Stimulated activated CD4-positive, alpha-beta T cell treated with anti-CD3 and anti-CD28 coated beads, Interleukin-4, amount 100 ng/mL, for 4 hours (primary cell): ENCODE results near the gene THBS3.
"Not testable (repeated sequence)": the region's sequence is repeated elsewhere in the genome, so short reads cannot be mapped to it uniquely, and the experiment has no call there.

ENCODE experiments used
- DNase-seq, 2 experiments: peaks; one replicate each; pipeline ENCODE4 v3.0.0-alpha.2; 2020

THBS3 gene

DNA sequence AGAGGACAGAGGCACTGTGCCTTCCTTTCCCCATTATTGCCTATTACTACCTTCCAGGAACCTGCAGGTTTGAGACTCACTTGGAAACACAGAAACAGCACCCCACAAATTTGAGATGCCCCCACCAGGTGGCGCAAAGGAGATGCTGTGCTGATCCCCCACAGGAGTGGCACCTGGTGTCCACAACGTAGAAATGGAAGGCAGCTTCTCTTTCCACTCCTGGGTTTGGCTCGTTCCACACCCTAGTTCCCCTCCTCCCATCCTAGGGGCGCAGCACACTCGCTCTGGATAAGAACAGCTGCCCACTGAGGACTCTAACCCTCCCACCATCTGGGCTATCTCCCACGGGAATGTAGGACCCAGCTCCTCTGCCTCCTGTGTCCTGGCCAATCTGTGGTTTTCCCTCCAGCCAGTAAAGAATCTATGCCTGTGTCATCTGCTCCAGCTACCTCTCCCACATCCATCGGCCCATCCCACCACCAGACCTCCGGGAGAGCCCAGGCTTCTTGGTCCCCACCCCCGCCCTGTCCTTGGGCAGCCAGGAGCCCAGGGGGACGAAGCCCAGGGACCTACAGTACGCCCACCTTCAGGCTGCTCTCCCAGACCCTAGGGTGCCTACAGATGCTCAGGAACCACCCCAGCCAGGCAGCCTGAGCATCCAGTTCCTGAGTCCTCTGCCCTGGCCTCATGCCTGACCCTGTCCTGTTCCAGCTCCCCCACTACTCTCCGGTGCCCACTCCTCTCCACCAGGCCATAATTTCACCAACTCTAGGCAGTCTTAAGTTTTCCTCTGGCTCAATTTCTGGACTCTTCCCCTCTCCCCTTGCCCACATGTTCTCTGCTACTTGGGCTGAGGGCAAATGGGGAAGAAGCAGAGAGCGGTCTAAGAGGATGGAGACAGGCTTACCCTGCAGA is 549 bp downstream of the THBS3 start:
- DNase-seq: peak; percentile 82 to 87

- DNase-seq: no peak
Measured at GRCh38 chr1:155205969-155206593, 1.6 kb downstream of the THBS3 start.

GRCh38 chr1:155205035-155205434 is 2.7 kb downstream of the THBS3 start:
- DNase-seq: no peak

DNA sequence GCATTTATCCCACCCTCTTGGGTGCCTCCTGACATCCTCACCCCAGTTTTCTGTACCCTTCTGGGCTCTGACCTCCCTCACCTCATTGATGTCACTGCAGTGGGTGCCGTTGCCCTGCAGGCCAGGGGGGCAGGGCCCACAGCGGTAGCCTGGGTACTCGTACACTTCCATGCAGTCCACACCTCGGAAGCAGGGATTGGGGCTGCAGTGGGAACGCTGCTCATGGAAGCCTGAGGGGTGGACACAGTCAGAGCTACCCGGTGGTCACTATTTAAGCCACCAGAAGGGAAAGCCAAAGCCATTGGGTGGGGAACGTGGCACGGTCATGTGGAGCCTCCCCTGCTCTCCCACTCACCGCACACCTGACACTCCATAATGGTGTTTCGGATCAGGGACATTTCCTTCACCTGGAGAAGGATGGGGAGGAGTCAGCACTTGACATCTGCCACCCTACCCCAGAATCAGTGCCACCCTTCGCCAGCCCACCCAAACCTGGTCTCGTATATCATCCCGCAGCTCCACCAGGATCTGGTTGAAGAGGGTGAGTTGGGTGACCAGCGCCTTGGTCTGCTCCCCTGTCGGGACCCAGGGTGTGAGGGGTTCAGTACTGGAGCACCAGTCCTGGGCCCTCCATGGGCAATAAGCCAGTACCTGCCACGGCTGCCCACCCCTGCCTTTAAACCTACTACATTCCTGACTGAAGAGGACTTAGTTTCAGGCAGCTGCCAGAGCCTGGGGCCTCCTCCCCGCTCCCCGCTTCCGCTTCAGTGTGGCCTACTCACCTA is 4.8 kb downstream of the THBS3 start:
- no peak for DNase-seq

DNA sequence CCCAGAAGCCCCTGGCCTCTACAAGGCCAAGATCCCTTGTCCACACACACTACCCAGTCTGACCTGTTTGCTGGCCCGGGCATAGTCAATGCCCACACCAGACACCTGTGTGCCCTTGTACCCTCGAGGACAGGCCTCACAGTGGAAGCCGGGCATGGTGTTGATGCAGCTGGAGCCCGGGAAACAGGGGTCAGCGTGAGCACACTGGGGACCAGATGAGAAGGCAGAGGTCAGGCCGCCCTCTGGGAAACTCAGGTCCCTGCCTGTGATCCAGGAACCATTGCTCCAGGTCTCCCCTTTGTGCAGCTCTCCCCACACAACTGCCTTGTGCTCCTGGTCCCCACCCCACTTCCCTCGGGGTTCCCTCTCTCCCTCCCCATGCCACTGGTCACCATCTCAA is 5.5 kb downstream of the THBS3 start:
- DNase-seq: no peak

GRCh38 chr1:155200920-155201319 is 6.8 kb downstream of the THBS3 start:
- no peak for DNase-seq

DNA sequence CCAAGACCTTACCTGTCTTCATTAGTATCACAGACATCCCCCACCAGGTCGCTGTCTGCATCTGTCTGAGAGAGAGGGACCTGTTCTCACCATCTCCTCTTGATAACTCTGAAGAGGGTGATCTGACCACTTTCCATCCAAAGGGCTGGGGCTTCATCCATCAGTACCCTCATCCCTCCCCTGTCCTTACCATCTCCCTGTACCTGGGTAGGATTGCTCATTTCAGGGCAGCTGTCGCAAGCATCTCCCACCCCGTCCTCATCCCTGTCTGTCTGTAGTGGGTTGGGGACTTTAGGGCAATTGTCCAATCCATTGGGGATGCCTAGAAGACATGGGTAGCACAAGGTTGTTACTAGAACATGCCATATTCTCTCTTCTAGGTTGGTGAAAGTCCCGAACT is 7.9 kb downstream of the THBS3 start:
- DNase-seq: no peak

- no peak for DNase-seq
Measured at GRCh38 chr1:155198547-155198906, 9.2 kb downstream of the THBS3 start.

DNA sequence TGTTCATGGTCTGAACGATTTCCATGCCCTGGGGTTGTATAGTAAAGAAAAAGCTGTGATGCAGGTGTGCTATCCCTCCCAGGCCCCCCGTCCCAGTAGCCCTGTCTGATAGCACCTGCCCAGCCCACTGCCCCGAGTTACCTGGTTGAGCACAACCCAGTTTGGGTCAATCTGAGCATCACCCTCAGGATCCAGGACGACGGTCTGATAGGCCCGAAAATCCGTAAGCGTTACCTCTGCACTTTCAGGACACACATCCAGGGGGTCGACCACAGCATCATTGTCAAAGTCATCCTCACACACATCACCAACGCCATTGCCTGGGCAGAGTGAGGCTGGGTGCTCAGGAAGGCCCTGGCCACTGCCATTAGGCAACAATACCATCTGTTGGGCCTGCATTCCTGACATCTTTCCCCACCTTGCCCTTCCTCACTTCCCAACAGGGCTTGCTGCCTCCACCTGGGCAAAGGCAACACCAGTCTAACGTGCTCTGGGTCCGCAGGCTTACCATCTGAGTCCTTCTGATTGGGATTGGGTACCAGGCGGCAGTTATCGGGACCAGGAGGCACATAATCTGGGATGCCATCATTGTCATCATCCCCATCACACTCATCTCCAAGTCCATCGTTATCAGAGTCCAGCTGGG is 9.7 kb downstream of the THBS3 start:
- DNase-seq: no peak

- no peak for DNase-seq
Measured at GRCh38 chr1:155196893-155197638, 10.6 kb downstream of the THBS3 start.

- no peak for DNase-seq
Measured at GRCh38 chr1:155196103-155196892, 11.4 kb downstream of the THBS3 start.

DNA sequence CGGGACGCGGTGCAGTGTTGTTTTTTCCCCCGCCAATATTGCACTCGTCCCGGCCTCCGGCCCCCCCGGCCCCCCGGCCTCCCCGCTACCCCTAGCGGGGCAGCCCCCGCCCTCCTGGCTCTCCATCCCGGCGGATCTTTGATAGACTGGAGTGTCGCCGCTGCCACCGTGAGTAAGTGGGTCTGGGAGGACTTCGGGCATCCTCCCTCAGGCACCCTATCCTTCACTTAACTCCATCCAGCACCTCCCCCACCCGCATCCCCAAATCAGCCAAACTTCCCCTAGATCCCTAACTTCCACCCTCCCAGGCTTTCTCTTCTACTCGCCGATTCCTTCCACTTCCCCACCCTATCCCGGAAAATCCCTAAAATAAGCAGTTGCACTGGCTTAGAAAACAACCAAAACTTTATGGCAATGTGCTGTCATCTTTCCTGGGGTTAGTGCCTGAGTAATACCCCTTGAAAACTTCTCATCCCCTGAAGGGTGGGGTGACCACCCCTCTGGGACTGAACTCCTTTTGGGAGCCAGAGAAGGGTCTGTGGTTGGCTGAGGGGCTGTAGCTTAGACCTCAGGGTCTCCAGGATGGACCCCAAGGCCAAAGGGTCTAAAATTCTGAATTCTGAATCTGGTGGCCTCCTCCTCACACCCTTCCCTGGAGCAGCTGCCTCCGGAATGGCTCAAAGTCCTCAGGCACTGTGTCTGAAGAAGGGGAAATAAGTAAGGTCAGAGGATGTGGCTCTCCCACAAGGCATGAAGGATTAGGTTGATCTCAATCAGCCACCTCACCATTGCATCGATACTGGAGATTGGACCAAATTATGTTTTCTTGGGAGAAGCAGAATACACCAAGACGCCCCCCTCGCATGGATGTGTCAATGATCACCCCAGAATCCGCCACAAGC is 12.2 kb downstream of the THBS3 start:
- DNase-seq: no peak

- not testable (repeated sequence) for DNase-seq
Measured at GRCh38 chr1:155193991-155194240, 13.8 kb downstream of the THBS3 start.

DNA sequence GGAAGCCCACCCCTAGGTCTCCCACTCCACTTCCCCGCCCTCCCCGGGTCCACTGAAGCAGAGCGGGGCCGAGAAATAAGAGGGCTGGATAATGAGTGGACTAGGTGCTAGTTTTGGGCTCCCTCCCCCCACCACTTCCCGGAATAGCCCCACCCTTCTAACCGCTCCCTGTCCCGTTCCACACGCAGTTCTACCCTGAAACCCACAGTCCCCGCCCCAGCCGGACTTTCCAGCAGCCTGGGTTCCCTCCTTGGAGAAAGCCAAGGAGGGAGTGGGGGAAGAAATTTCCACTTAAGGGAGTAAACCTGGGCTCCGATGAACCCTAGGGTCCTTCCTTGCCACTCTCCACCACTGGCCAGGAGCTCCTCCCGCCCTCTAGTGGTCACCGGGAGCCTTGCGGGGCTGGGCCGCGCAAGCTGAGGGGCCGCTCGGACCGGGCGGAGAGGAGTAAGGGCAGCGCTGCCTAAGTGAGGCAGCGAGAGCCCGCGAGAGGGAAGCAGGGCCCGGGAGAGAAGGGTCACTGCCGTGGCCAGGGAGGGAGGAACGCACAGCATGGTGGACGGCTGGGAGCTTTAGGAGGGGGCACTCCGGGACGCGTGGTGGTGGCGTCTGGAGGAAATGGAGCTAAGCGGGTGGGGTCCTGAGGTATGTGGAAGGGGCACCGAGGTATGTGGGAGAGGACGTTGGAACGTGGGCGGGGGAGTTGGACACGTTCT is 14.3 kb downstream of the THBS3 start:
- peak; percentile 56 to 70 for DNase-seq

- DNase-seq: peak; percentile 36 to 49
Measured at GRCh38 chr1:155192346-155193274, 15.1 kb downstream of the THBS3 start.

DNA sequence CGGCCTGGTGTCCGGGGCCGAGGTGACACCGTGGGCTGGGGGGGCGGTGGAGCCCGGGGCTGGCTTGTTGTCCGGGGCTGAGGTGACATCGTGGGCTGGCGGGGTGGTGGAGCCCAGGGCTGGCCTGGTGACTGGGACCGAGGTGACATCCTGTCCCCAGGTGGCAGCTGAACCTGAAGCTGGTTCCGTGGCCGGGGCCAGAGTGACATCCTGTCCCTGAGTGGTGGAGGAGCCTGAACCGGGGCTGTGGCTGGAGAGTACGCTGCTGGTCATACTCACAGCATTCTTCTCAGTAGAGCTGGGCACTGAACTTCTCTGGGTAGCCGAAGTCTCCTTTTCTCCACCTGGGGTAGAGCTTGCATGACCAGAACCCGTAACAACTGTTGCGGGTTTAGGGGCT is 15.8 kb downstream of the THBS3 start:
- DNase-seq: no peak

- not testable (repeated sequence) for DNase-seq
Measured at GRCh38 chr1:155189926-155190325, 17.8 kb downstream of the THBS3 start.

- DNase-seq: no peak
Measured at GRCh38 chr1:155188268-155188667, 19.4 kb downstream of the THBS3 start.

DNA sequence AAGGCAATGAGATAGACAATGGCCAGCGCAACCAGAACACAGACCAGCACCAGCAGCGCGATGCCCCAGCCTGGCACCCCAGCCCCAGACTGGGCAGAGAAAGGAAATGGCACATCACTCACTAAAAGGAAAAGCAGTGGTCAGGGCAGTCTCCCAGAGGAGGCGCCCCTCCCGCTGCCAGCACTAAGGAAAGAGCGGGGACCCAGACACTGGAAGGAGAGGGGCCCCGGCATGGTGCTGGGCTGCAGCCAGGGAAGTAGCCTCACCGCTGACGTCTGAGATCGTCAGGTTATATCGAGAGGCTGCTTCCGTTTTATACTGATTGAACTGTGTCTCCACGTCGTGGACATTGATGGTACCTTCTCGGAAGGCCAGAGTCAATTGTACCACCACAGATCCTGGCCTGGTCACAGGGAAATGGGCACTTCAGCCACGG is 20.2 kb downstream of the THBS3 start:
- DNase-seq: no peak
